GM12891 (cell line): ENCODE measurements around the gene UBE2E1.

ENCODE experiments used
- POLR2A ChIP-seq: IDR thresholded peaks from 2 replicates; pipeline ENCODE4 v1.6.1; 2011; ENCODE audit warnings: low read depth, low read length, control low read depth
- POLR2AphosphoS5 ChIP-seq: IDR thresholded peaks from 2 replicates; pipeline ENCODE4 v1.6.1; 2011; ENCODE audit warnings: low read depth, low read length, control low read depth
- POU2F2 ChIP-seq: IDR thresholded peaks from 2 replicates; pipeline ENCODE4 v1.6.1; 2011; ENCODE audit warnings: low read depth, mild to moderate bottlenecking, control low read depth, low read length, moderate library complexity
- TAF1 ChIP-seq: IDR thresholded peaks from 2 replicates; pipeline ENCODE4 v1.6.1; 2011; ENCODE audit warnings: low read depth, low read length, control low read depth

- TF ChIP-seq POLR2A: peak; percentile 73
- TF ChIP-seq POLR2AphosphoS5: peak; percentile 49; the same call in 1 of the 2 replicates
- TF ChIP-seq TAF1: peak; percentile 67
- no peak for TF ChIP-seq POU2F2
Measured at GRCh38 chr3:23805633-23806533, at the start of gene UBE2E1.
